Urinary bladder (tissue), 4 donors: ENCODE measurements around the gene RARRES1. TPM values are rescaled to one million over a fixed set of nuclear protein-coding genes. Genes with fewer than 3 reads are reported as not detected.

Experiments
- DNase-seq: peaks from one replicate; pipeline ENCODE4 v3.0.0-alpha.2; 2015; ENCODE audit errors: extremely low spot score
- H3K27ac ChIP-seq: one replicate; pipeline ENCODE4 v1.5.1; 2013; ENCODE audit warnings: low read depth, mild to moderate bottlenecking, moderate library complexity
- H3K36me3 ChIP-seq: one replicate; pipeline ENCODE4 v1.6.1; 2013; ENCODE audit warnings: mild to moderate bottlenecking, moderate library complexity; ENCODE audit not compliant: insufficient read depth
- H3K4me1 ChIP-seq: one replicate; pipeline ENCODE4 v1.6.1; 2013; ENCODE audit warnings: mild to moderate bottlenecking, moderate library complexity; ENCODE audit not compliant: insufficient read depth
- H3K4me3 ChIP-seq: one replicate; pipeline ENCODE4 v1.5.1; 2013; ENCODE audit warnings: low read depth, low read length
- WGBS: extraction: QIAGEN DNeasy Blood & Tissue Kit; methylation state at CpG from one replicate; pipeline ENCODE4 v1.1.7; 2013; 5-methylcytosine and 5-hydroxymethylcytosine counted together
- polyA plus RNA-seq: library from polyadenylated mRNA; stranded (reverse); fragments of 200-250 nt; gene quantifications from one replicate; pipeline ENCODE4 v1.2.3, GENCODE V29; 2013
- small RNA-seq: library from RNA; depleted of rRNA; stranded (forward); fragments of <200 nt; gene quantifications from one replicate; pipeline ENCODE3, GENCODE V24; 2014
- total RNA-seq: library from RNA; depleted of rRNA; stranded (reverse); fragments of >200 nt; gene quantifications from one replicate; pipeline ENCODE4 v1.2.3, GENCODE V29; 2014
- donor health status: healthy with polysubstance abuse.
- donor health status: healthy.

The RARRES1 gene
- total and polyA plus RNA-seq, 2 donors: 26.3 to 67.0 TPM

GRCh38 chr3:158649791-158650190 lies 82.5 kb downstream of the RARRES1 start:
- DNase-seq: no peak
- Histone ChIP-seq H3K4me3 (no peak overlapping the region), H3K27ac (no peak overlapping the region), H3K4me1 (no peaks in the 10 kb centered on the region), H3K36me3 (peaks cover 3% of the 10 kb centered on the region)
- WGBS: 69% methylated on average over 4 of the region's 4 CpGs

Small RNAs within 50 kb of the gene (small RNA-seq; reads per million reads assigned to genes)
- gene AC080013.6: not detected

Other genes starting within 250 kb of the RARRES1 start
- gene MLF1, start 161.3 kb downstream of the RARRES1 start, total RNA-seq: 17.7 TPM
- 10.7 TPM for gene MLF1, start 161.3 kb downstream of the RARRES1 start, polyA plus RNA-seq
- 63.1 TPM for gene GFM1, start 87.9 kb downstream of the RARRES1 start, total RNA-seq
- 23.8 TPM for gene GFM1, start 87.9 kb downstream of the RARRES1 start, polyA plus RNA-seq
- gene LXN, start 59.8 kb downstream of the RARRES1 start, total RNA-seq: 49.1 TPM
- gene LXN, start 59.8 kb downstream of the RARRES1 start, polyA plus RNA-seq: 27.1 TPM
- gene MFSD1, start 69.6 kb upstream of the RARRES1 start, total RNA-seq: 110 TPM
- 55.8 TPM for gene MFSD1, start 69.6 kb upstream of the RARRES1 start, polyA plus RNA-seq